Measurements from ENCODE around the gene ARHGEF28.

DNA sequence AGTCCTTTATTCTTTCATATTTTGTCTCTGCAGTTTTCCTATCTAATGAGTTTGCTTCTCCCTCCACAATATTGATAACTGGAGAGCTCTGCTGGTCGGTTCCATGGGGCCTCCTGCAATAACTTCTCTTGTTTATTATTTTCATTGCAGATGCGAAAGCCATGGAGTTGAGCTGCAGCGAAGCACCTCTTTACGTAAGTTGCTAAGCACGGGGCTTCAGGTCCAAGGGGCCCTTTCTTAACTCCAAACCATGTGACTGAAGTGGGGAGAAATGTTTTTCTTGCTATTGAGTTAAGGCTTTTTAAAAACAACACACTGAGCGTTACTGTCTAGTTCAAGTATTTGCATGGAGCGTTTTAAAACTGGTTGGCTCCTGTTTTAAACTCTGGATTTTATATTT, 58.7 kb downstream of the ARHGEF28 start:
- TF ChIP-seq, protein P1, sequence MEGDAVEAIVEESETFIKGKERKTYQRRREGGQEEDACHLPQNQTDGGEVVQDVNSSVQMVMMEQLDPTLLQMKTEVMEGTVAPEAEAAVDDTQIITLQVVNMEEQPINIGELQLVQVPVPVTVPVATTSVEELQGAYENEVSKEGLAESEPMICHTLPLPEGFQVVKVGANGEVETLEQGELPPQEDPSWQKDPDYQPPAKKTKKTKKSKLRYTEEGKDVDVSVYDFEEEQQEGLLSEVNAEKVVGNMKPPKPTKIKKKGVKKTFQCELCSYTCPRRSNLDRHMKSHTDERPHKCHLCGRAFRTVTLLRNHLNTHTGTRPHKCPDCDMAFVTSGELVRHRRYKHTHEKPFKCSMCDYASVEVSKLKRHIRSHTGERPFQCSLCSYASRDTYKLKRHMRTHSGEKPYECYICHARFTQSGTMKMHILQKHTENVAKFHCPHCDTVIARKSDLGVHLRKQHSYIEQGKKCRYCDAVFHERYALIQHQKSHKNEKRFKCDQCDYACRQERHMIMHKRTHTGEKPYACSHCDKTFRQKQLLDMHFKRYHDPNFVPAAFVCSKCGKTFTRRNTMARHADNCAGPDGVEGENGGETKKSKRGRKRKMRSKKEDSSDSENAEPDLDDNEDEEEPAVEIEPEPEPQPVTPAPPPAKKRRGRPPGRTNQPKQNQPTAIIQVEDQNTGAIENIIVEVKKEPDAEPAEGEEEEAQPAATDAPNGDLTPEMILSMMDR (IDR thresholded peaks at IDR 0.05 in 4 of 5, conservative IDR thresholded peaks at IDR 0.05 in 1 of 5) = no peak
- no peak for TF ChIP-seq POLR2A (IDR thresholded peaks at IDR 0.05)
